Lung (tissue), 12 donors: Measurements from ENCODE around the gene TENT4A. TPM values are rescaled to one million over a fixed set of nuclear protein-coding genes. Genes with fewer than 3 reads are reported as not detected.

Source experiments
- ATAC-seq: fragments of 200-7000 bp; cut with Tn5 transposase; one replicate; pipeline ENCODE4 v1.9.1; 2020; ENCODE audit warnings: moderate number of reproducible peaks; ENCODE audit not compliant: insufficient read depth, low FRiP score
- DNase-seq, 3 donors: peaks; one replicate each; pipeline ENCODE4 v3.0.0-alpha.2; 2013 to 2017
- H3K27ac ChIP-seq, 2 donors: one replicate each; pipeline ENCODE4 v1.5.1; 2013; ENCODE audit warnings: mild to moderate bottlenecking in 2 of 2, moderate library complexity in 2 of 2, control low read depth in 1 of 2, inconsistent platforms in 1 of 2, low read depth in 1 of 2, low read length in 1 of 2
- H3K27me3 ChIP-seq, 3 donors: one replicate each; pipeline ENCODE4 v1.5.1; 2013; ENCODE audit warnings: low read length in 2 of 3; ENCODE audit not compliant: control insufficient read depth in 3 of 3, insufficient read depth in 3 of 3
- H3K36me3 ChIP-seq, 4 donors: one replicate each; pipeline ENCODE4 v1.5.1; 2013; ENCODE audit warnings: low read length in 4 of 4, mild to moderate bottlenecking in 1 of 4, moderate library complexity in 1 of 4; ENCODE audit not compliant: control insufficient read depth in 4 of 4, insufficient read depth in 4 of 4
- H3K4me1 ChIP-seq, 5 donors: one replicate each; pipeline ENCODE4 v1.5.1; 2013; ENCODE audit warnings: low read length in 5 of 5, mild to moderate bottlenecking in 2 of 5, moderate library complexity in 1 of 5; ENCODE audit not compliant: control insufficient read depth in 5 of 5, insufficient read depth in 5 of 5
- H3K4me3 ChIP-seq: one replicate; pipeline ENCODE4 v1.5.1; 2013; ENCODE audit warnings: mild to moderate bottlenecking, control low read depth, moderate library complexity
- H3K9ac ChIP-seq, 2 donors: one replicate each; pipeline ENCODE4 v1.5.1; 2013; ENCODE audit warnings: low read length in 2 of 2, control low read depth in 1 of 2; ENCODE audit not compliant: insufficient read depth in 1 of 2
- H3K9me3 ChIP-seq, 4 donors: one replicate each; pipeline ENCODE4 v1.5.1; 2013; ENCODE audit warnings: low read length in 3 of 4, mild to moderate bottlenecking in 1 of 4, moderate library complexity in 1 of 4; ENCODE audit not compliant: control insufficient read depth in 4 of 4, insufficient read depth in 3 of 4
- WGBS, 2 donors: extraction: QIAGEN DNeasy Blood & Tissue Kit; methylation state at CpG; one replicate each; pipeline ENCODE4 v1.1.7; 2013; 5-methylcytosine and 5-hydroxymethylcytosine counted together
- polyA plus RNA-seq, 2 donors: library from polyadenylated mRNA; stranded (reverse); fragments of 200-250 nt; gene quantifications; one replicate each; pipeline ENCODE4 v1.2.1, GENCODE V29; 2013
- total RNA-seq, 2 donors: library from RNA; depleted of rRNA in 1 of 2; stranded (reverse); fragments of >200 nt in 1 of 2; gene quantifications; one replicate each; pipeline ENCODE4 v1.2.1, GENCODE V29; 2014 to 2021
- TF ChIP-seq, protein P1 (sequence below): IDR thresholded peaks from 2 replicates; pipeline ENCODE4 v1.5.1; 2012; ENCODE audit warnings: mild to moderate bottlenecking; ENCODE audit errors: control extremely low read depth, extremely low read depth
- donor health status: control.
- donor health status: control.
- donor health status: Bipolar disorder and iron deficiency.
- donor health status: healthy.
- donor health status: DM: yes; HTN: yes; CAD: no.

The TENT4A gene
- total and polyA plus RNA-seq, 4 donors: 9.4 to 46.9 (median 17.3) TPM

DNA sequence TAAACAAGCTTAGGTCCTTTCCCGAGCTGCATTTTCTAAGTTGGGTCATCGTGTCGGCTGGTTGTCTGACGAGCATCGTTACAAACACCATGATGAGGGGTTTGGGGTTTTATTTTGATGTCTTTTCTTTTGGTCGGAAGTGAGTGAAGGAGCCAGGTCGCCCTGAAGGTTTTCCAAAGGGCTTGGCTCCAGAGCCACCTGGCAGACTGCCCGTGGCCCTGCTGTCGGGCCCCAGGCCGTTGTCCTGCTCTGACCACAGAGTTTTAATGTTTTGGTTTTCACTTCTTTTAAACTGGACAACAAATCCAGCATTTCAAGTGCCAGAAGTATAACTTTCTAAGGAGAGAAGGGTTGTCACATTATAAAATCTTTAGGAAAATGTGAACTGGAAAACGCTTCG, 42.3 kb downstream of the TENT4A start:
- ATAC-seq (no peak), DNase-seq (no peak)
- 86 to 92% methylated on average over 12 of the region's 12 CpGs for WGBS, 2 donors
- Histone ChIP-seq H3K4me3 (no peak overlapping the region), H3K27ac (no peak overlapping the region), H3K36me3 (peaks cover 29 to 48% (median 46%) of the 10 kb centered on the region in 4 donors), H3K4me1 (no peaks in the 10 kb centered on the region), H3K9me3 (no peaks in the 10 kb centered on the region), H3K9ac (no peak overlapping the region), H3K27me3 (no peaks in the 10 kb centered on the region)
- TF ChIP-seq, protein P1, sequence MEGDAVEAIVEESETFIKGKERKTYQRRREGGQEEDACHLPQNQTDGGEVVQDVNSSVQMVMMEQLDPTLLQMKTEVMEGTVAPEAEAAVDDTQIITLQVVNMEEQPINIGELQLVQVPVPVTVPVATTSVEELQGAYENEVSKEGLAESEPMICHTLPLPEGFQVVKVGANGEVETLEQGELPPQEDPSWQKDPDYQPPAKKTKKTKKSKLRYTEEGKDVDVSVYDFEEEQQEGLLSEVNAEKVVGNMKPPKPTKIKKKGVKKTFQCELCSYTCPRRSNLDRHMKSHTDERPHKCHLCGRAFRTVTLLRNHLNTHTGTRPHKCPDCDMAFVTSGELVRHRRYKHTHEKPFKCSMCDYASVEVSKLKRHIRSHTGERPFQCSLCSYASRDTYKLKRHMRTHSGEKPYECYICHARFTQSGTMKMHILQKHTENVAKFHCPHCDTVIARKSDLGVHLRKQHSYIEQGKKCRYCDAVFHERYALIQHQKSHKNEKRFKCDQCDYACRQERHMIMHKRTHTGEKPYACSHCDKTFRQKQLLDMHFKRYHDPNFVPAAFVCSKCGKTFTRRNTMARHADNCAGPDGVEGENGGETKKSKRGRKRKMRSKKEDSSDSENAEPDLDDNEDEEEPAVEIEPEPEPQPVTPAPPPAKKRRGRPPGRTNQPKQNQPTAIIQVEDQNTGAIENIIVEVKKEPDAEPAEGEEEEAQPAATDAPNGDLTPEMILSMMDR: no peak

DNA sequence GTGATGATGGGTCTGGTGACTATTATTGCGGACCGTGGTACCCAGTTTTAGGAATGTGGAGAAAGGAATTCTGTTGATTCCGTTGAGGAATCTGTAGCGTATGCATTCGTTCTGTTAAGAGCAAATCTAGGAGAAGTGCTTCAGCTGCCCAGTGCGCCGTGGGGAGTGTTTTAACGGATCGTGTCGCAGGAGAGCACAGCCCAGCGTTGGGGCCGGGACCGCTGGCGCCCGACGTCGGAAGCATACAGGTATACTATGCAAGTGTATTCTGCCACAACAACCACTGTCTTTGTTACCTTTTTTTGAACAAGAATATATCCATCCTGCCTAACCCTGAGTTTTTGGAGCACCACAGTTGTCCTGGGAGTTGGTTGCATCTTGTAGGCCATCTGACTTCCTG, 42.7 kb downstream of the TENT4A start:
- 96% methylated on average over 17 of the region's 17 CpGs for WGBS, 2 donors
- no peak for ATAC-seq
- Histone ChIP-seq H3K36me3 (peaks cover 29 to 45% (median 44%) of the 10 kb centered on the region in 4 donors), H3K27me3 (no peaks in the 10 kb centered on the region), H3K4me3 (no peak overlapping the region), H3K27ac (no peak overlapping the region), H3K9me3 (no peaks in the 10 kb centered on the region), H3K4me1 (no peaks in the 10 kb centered on the region), H3K9ac (no peak overlapping the region)
- TF ChIP-seq, protein P1: no peak
- no peak for DNase-seq

DNA sequence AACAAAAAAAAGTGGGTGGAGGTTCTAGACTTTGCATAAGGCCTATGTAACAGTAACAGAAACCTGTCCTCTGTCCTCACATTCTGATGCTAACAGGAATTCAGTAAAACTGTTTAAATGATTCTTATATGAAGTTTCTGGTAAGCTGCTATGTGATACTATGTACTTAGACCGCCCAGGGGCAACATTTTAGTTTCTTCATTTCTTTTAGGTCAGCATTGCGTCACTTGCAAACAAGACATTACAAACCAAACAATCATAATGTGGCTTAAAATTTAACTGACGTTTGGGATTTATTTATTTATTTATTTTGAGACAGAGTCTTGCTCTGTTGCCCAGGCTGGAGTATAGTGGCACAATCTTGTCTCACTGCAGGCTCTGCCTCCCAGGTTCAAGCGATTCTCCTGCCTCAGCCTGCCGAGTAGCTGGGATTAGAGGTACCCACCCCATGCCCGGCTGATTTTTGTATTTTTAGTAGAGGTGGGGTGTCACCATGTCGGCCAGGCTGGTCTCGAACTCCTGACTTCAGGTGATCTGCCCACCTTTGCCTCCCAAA, 44.3 kb downstream of the TENT4A start:
- peaks cover 29 to 34% (median 30%) of the 10 kb centered on the region in 4 donors for H3K36me3 ChIP-seq

More for the DNA sequence above, 44.3 kb downstream of the TENT4A start:
- H3K27me3 ChIP-seq: no peaks in the 10 kb centered on the region
- WGBS, 2 donors: 89 to 91% methylated on average over 8 of the region's 8 CpGs
- DNase-seq: no peak
- H3K9ac ChIP-seq: no peak overlapping the region
- no peak for ATAC-seq
- TF ChIP-seq, protein P1: no peak
- no peaks in the 10 kb centered on the region for H3K4me1 ChIP-seq
- H3K27ac ChIP-seq: no peak overlapping the region
- no peak overlapping the region for H3K4me3 ChIP-seq
- no peaks in the 10 kb centered on the region for H3K9me3 ChIP-seq
